ENCODE data around the gene PRX. TPM values are rescaled to one million over a fixed set of nuclear protein-coding genes. Genes with fewer than 3 reads are reported as not detected.
"Not testable (repeated sequence)": the region's sequence is repeated elsewhere in the genome, so short reads cannot be mapped to it uniquely, and the experiment has no call there.

Gene PRX
- total and polyA plus RNA-seq, 2 experiments from 2014 or later = 0.54 to 3.8 TPM

DNA sequence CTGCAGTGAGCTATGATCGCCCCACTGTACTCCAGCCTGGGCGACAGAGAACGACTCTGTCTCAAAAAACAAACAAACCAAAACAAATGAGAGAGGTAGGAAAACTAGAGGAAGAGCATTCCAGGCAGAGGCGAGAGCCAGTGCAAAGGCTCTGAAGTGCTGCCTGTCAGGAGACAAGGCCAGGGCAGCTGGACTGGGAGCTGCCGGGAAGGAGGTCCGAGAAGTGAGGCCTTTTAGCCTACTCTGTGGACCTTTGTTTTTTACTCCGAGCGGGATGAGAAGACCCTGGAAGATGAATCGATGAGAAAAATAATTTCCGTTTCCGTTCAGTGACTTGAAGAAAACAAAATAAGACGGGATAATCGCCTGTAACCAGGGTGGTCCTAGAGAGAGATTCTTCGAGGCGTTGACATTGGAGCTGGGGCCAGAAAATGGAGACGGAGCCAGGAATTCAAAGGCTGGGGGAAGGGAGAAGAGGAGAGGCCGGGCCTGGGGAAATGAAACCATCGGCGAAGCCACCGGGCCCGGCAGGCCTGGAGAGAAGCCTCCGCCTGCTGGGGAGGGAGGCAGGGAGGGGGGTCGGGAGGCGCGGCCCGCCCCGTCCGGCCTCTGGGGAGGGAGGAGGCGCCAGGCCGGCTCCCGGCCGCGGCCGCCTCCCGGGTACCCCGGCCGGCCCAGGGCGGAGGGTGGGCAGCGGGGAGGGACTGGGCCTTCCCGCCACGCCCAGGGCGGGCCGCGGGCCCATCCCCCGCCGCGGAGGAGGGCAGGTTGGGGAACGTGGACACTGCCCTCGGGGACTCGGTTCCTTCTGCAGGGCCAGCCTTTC, 20.4 kb upstream of the PRX start:
- peaks cover 37% of the 10 kb centered on the region for H3F3A ChIP-seq (ENCODE audit: insufficient read depth)
- peak overlapping the region; percentile 73 for H3K4me3 ChIP-seq
- WGBS, 2 experiments (ENCODE audit: low coverage in 1 of 2, low lambda C conversion rate in 2 of 2, missing lambda C conversion rate in 2 of 2) = 0 to 1% methylated on average over 16 to 31 of the region's 50 CpGs
- H3K4me1 ChIP-seq (ENCODE audit: insufficient read depth) = peaks cover 16% of the 10 kb centered on the region
- H4K20me1 ChIP-seq (ENCODE audit: insufficient read depth) = no peaks in the 10 kb centered on the region
- H3K27ac ChIP-seq = peak overlapping the region; percentile 97
- in situ Hi-C loops (cut with MboI) = no loop called here
- H3K9me2 ChIP-seq (ENCODE audit: insufficient read depth) = no peaks in the 10 kb centered on the region
- peak overlapping the region; percentile 97 for H3K4me2 ChIP-seq (ENCODE audit: unreplicated experiment)
- no peaks in the 10 kb centered on the region for H3K9me3 ChIP-seq (ENCODE audit: low read depth)
- TF ChIP-seq EZH2 (IDR thresholded peaks at IDR 0.05; ENCODE audit: insufficient read depth, poor library complexity, severe bottlenecking) (no peak), EZH2phosphoT487 (IDR thresholded peaks at IDR 0.05; ENCODE audit: insufficient read depth, low read depth) (no peak)
- H3K79me2 ChIP-seq (ENCODE audit: insufficient read depth) = peaks cover 12% of the 10 kb centered on the region; the same call in 1 of the 2 replicates
- H3K36me3 ChIP-seq (ENCODE audit: low read depth) = no peaks in the 10 kb centered on the region
- peak overlapping the region; percentile 86 for H2AFZ ChIP-seq
- H3K9ac ChIP-seq = peak overlapping the region; percentile 96
- peak; percentile 96 for DNase-seq
- H3K27me3 ChIP-seq (replicated peaks; ENCODE audit: insufficient read depth) = no peaks in the 10 kb centered on the region

DNA sequence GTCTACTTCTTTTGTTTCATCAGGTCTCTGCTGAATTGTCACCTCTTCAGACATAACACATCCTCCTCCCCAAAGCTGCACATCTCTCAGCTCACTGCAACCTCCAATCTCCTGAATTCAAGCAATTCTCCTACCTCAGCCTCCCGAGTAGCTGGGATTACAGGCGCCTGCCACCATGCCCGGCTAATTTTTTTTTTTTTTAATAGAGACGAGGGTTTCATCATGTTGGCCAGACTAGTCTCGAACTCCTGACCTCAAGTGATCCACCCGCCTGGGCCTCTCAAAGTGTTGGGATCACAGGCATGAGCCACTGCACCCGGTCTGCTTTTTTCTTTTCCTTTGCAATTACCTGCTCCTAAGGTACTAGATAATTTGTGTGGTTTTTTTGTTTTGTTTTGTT, 19.6 kb upstream of the PRX start:
- H3K9me2 ChIP-seq (ENCODE audit: insufficient read depth); H4K20me1 ChIP-seq (ENCODE audit: insufficient read depth); in situ Hi-C loops (cut with MboI); H3K27me3 ChIP-seq (replicated peaks; ENCODE audit: insufficient read depth); H3K36me3 ChIP-seq (ENCODE audit: low read depth); H3K9me3 ChIP-seq (ENCODE audit: low read depth): not testable (repeated sequence)
- Histone ChIP-seq H3F3A (ENCODE audit: insufficient read depth) (peaks cover 37% of the 10 kb centered on the region), H3K4me3 (peak overlapping the region; percentile 73), H3K4me1 (ENCODE audit: insufficient read depth) (peaks cover 16% of the 10 kb centered on the region), H3K79me2 (ENCODE audit: insufficient read depth) (peaks cover 12% of the 10 kb centered on the region; the same call in 1 of the 2 replicates), H3K9ac (peak overlapping the region; percentile 96), H2AFZ (peak overlapping the region; percentile 86), H3K27ac (peak overlapping the region; percentile 97), H3K4me2 (ENCODE audit: unreplicated experiment) (peak overlapping the region; percentile 97)
- DNase-seq = peak; percentile 18
- 11 to 13% methylated on average over 7 of the region's 7 CpGs for WGBS, 2 experiments (ENCODE audit: low coverage in 1 of 2, low lambda C conversion rate in 2 of 2, missing lambda C conversion rate in 2 of 2)

DNA sequence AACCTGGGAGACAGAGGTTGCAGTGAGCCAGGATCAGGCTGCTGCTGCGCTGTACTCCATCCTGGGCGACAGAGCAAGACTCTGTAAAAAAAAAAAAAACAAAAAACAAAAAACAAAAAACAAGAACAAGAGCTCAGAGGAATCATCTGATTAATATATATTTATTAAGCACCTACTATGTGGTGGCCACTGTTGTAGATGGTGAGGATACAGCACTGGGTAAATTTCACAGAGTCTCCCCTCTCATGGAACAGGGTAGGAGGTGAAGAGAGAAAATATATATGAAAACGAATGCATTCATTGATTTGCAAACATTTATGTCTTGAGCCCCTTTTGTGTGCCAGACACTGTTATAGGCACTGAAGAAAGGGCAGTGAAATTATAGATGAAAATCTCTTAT, 18.5 kb upstream of the PRX start:
- Histone ChIP-seq H3K79me2 (ENCODE audit: insufficient read depth) (peaks cover 12% of the 10 kb centered on the region; the same call in 1 of the 2 replicates), H3K9ac (no peak overlapping the region), H3F3A (ENCODE audit: insufficient read depth) (peaks cover 37% of the 10 kb centered on the region), H4K20me1 (ENCODE audit: insufficient read depth) (no peaks in the 10 kb centered on the region), H3K4me2 (ENCODE audit: unreplicated experiment) (no peak overlapping the region), H3K9me3 (ENCODE audit: low read depth) (no peaks in the 10 kb centered on the region), H3K4me3 (no peak overlapping the region), H3K27me3 (replicated peaks; ENCODE audit: insufficient read depth) (no peaks in the 10 kb centered on the region), H3K27ac (no peak overlapping the region), H3K9me2 (ENCODE audit: insufficient read depth) (no peaks in the 10 kb centered on the region), H3K36me3 (ENCODE audit: low read depth) (no peaks in the 10 kb centered on the region), H3K4me1 (ENCODE audit: insufficient read depth) (peaks cover 16% of the 10 kb centered on the region), H2AFZ (no peak overlapping the region)
- TF ChIP-seq EZH2 (IDR thresholded peaks at IDR 0.05; ENCODE audit: insufficient read depth, poor library complexity, severe bottlenecking) (no peak), EZH2phosphoT487 (IDR thresholded peaks at IDR 0.05; ENCODE audit: insufficient read depth, low read depth) (no peak)
- WGBS, 2 experiments (ENCODE audit: low coverage in 1 of 2, low lambda C conversion rate in 2 of 2, missing lambda C conversion rate in 2 of 2) = 91 to 92% methylated on average over 3 of the region's 3 CpGs
- DNase-seq = no peak
- in situ Hi-C loops (cut with MboI) = no loop called here

DNA sequence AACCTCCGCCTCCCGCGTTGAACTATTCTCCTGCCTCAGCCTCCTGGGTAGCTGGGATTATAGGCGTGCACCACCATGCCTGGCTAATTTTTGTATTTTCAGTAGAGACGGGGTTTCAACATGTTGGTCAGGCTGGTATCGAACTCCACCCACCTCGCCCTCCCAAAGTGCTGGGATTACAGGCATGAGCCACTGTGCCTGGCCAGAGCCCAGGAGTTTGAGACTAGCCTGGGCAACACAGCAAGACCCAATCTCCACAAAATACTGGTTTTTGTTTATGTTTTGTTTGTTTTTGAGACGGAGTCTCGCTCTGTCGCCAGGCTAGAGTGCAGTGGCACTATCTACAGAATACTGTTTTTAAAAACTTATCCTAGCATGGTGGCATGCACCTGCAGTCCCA, 17.1 kb upstream of the PRX start:
- H3K4me2 ChIP-seq (ENCODE audit: unreplicated experiment); H3K4me3 ChIP-seq; H2AFZ ChIP-seq; H3K9me3 ChIP-seq (ENCODE audit: low read depth); H3K9ac ChIP-seq; in situ Hi-C loops (cut with MboI); H4K20me1 ChIP-seq (ENCODE audit: insufficient read depth); H3K27me3 ChIP-seq (replicated peaks; ENCODE audit: insufficient read depth); H3K36me3 ChIP-seq (ENCODE audit: low read depth); DNase-seq; H3K9me2 ChIP-seq (ENCODE audit: insufficient read depth); H3K27ac ChIP-seq: not testable (repeated sequence)
- Histone ChIP-seq H3K4me1 (ENCODE audit: insufficient read depth) (peaks cover 16% of the 10 kb centered on the region), H3F3A (ENCODE audit: insufficient read depth) (peaks cover 35% of the 10 kb centered on the region), H3K79me2 (ENCODE audit: insufficient read depth) (peaks cover 13% of the 10 kb centered on the region; the same call in 1 of the 2 replicates)
- 93 to 95% methylated on average over 10 of the region's 10 CpGs for WGBS, 2 experiments (ENCODE audit: low coverage in 1 of 2, low lambda C conversion rate in 2 of 2, missing lambda C conversion rate in 2 of 2)

GRCh38 chr19:40428197-40428596, 15.0 kb upstream of the PRX start:
- H3K36me3 ChIP-seq (ENCODE audit: low read depth); H2AFZ ChIP-seq; H3K4me2 ChIP-seq (ENCODE audit: unreplicated experiment); DNase-seq; H4K20me1 ChIP-seq (ENCODE audit: insufficient read depth); in situ Hi-C loops (cut with MboI); H3K9ac ChIP-seq; H3K9me2 ChIP-seq (ENCODE audit: insufficient read depth); H3K27me3 ChIP-seq (replicated peaks; ENCODE audit: insufficient read depth); H3K4me3 ChIP-seq; H3K9me3 ChIP-seq (ENCODE audit: low read depth); H3K27ac ChIP-seq: not testable (repeated sequence)
- WGBS, 2 experiments (ENCODE audit: low coverage in 1 of 2, low lambda C conversion rate in 2 of 2, missing lambda C conversion rate in 2 of 2) = 91 to 93% methylated on average over 7 of the region's 7 CpGs
- peaks cover 33% of the 10 kb centered on the region for H3K79me2 ChIP-seq (ENCODE audit: insufficient read depth)
- H3K4me1 ChIP-seq (ENCODE audit: insufficient read depth) = peaks cover 18% of the 10 kb centered on the region
- peaks cover 28% of the 10 kb centered on the region for H3F3A ChIP-seq (ENCODE audit: insufficient read depth)
